HEK293 (cell line): ENCODE measurements around the gene CBX8.

Experiments used
- BCL11A ChIP-seq: fragments of 450-650 bp; formaldehyde crosslinking; IDR thresholded peaks from 2 replicates; pipeline ENCODE4 v1.5.1; 2016; ENCODE audit warnings: low read depth, missing biosample characterization, missing genetic modification characterization
- KLF9 ChIP-seq: fragments of 450-650 bp; formaldehyde crosslinking; IDR thresholded peaks from 2 replicates; pipeline ENCODE4 v1.5.1; 2016; ENCODE audit warnings: missing biosample characterization, missing genetic modification characterization, low read depth
- SCRT1 ChIP-seq: fragments of 450-650 bp; formaldehyde crosslinking; IDR thresholded peaks from 2 replicates; pipeline ENCODE4 v1.5.1; 2016; ENCODE audit warnings: missing biosample characterization, missing genetic modification characterization, borderline replicate concordance
- YY1 ChIP-seq: fragments of 450-650 bp; formaldehyde crosslinking; IDR thresholded peaks from 2 replicates; pipeline ENCODE4 v1.5.1; 2018; ENCODE audit warnings: missing biosample characterization, missing genetic modification characterization
- ZBTB20 ChIP-seq: fragments of 450-650 bp; formaldehyde crosslinking; IDR thresholded peaks from 2 replicates; pipeline ENCODE4 v1.5.1; 2016; ENCODE audit warnings: missing biosample characterization, missing genetic modification characterization
- ZFP41 ChIP-seq: fragments of 450-650 bp; formaldehyde crosslinking; IDR thresholded peaks from 2 replicates; pipeline ENCODE4 v1.5.1; 2016; ENCODE audit warnings: missing biosample characterization, missing genetic modification characterization, borderline replicate concordance
- ZNF114 ChIP-seq: fragments of 450-650 bp; formaldehyde crosslinking; IDR thresholded peaks from 2 replicates; pipeline ENCODE4 v1.5.0; 2017; ENCODE audit warnings: missing biosample characterization, missing genetic modification characterization
- ZNF138 ChIP-seq: fragments of 450-650 bp; formaldehyde crosslinking; IDR thresholded peaks from 2 replicates; pipeline ENCODE4 v1.5.1; 2016; ENCODE audit warnings: missing biosample characterization, missing genetic modification characterization, borderline replicate concordance
- ZNF16 ChIP-seq: fragments of 450-650 bp; formaldehyde crosslinking; IDR thresholded peaks from 2 replicates; pipeline ENCODE4 v1.5.1; 2016; ENCODE audit warnings: low read depth, missing biosample characterization, missing genetic modification characterization
- ZNF239 ChIP-seq: fragments of 450-650 bp; formaldehyde crosslinking; IDR thresholded peaks from 2 replicates; pipeline ENCODE4 v1.5.1; 2016; ENCODE audit warnings: missing biosample characterization, missing genetic modification characterization
- ZNF266 ChIP-seq: fragments of 450-650 bp; formaldehyde crosslinking; IDR thresholded peaks from 2 replicates; pipeline ENCODE4 v1.5.1; 2016; ENCODE audit warnings: missing biosample characterization, missing genetic modification characterization, low read depth
- ZNF292 ChIP-seq: fragments of 450-650 bp; formaldehyde crosslinking; IDR thresholded peaks from 2 replicates; pipeline ENCODE4 v1.5.1; 2016; ENCODE audit warnings: low read depth, missing biosample characterization, missing genetic modification characterization, borderline replicate concordance
- ZNF302 ChIP-seq: fragments of 450-650 bp; formaldehyde crosslinking; IDR thresholded peaks from 2 replicates; pipeline ENCODE4 v1.5.1; 2016; ENCODE audit warnings: missing biosample characterization, missing genetic modification characterization, low read depth
- ZNF324 ChIP-seq: fragments of 450-650 bp; formaldehyde crosslinking; IDR thresholded peaks from 2 replicates; pipeline ENCODE4 v1.5.1; 2016; ENCODE audit warnings: missing biosample characterization, missing genetic modification characterization
- ZNF335 ChIP-seq: fragments of 450-650 bp; formaldehyde crosslinking; conservative IDR thresholded peaks from 2 replicates; pipeline ENCODE4 v1.5.1; 2016; ENCODE audit warnings: missing biosample characterization, missing genetic modification characterization
- ZNF341 ChIP-seq: fragments of 450-650 bp; formaldehyde crosslinking; IDR thresholded peaks from 2 replicates; pipeline ENCODE4; 2016; ENCODE audit warnings: low read depth, missing biosample characterization, missing genetic modification characterization
- ZNF354C ChIP-seq: fragments of 450-650 bp; formaldehyde crosslinking; IDR thresholded peaks from 2 replicates; pipeline ENCODE4 v1.5.1; 2016; ENCODE audit warnings: missing biosample characterization, missing genetic modification characterization, low read depth, borderline replicate concordance
- ZNF398 ChIP-seq: fragments of 450-650 bp; formaldehyde crosslinking; IDR thresholded peaks from 2 replicates; pipeline ENCODE4 v1.5.1; 2017; ENCODE audit warnings: missing biosample characterization, missing genetic modification characterization
- ZNF423 ChIP-seq: fragments of 450-650 bp; formaldehyde crosslinking; IDR thresholded peaks from 2 replicates; pipeline ENCODE4 v1.5.1; 2016; ENCODE audit warnings: missing biosample characterization, missing genetic modification characterization
- ZNF426 ChIP-seq: fragments of 450-650 bp; formaldehyde crosslinking; IDR thresholded peaks from 2 replicates; pipeline ENCODE4 v1.5.1; 2017; ENCODE audit warnings: missing biosample characterization, missing genetic modification characterization, mild to moderate bottlenecking, inconsistent platforms, moderate library complexity
- ZNF629 ChIP-seq: fragments of 450-650 bp; formaldehyde crosslinking; IDR thresholded peaks from 2 replicates; pipeline ENCODE4 v1.5.1; 2017; ENCODE audit warnings: missing biosample characterization, missing genetic modification characterization
- ZNF837 ChIP-seq: fragments of 450-650 bp; formaldehyde crosslinking; IDR thresholded peaks from 2 replicates; pipeline ENCODE4 v1.5.1; 2016; ENCODE audit warnings: missing biosample characterization, missing genetic modification characterization
- TF ChIP-seq, protein P1 (sequence below): fragments of 450-650 bp; formaldehyde crosslinking; IDR thresholded peaks from 2 replicates; pipeline ENCODE4 v1.5.1; 2016; ENCODE audit warnings: missing biosample characterization, missing genetic modification characterization
- TF ChIP-seq, protein P2 (sequence below): fragments of 450-650 bp; IDR thresholded peaks from 2 replicates; pipeline ENCODE4 v1.5.1; 2018; ENCODE audit warnings: missing biosample characterization, missing genetic modification characterization
- TF ChIP-seq, protein P3 (sequence below): IDR thresholded peaks from 2 replicates; pipeline ENCODE4 v1.6.1; 2011; ENCODE audit warnings: mild to moderate bottlenecking, low read depth, low read length, borderline replicate concordance
- TF ChIP-seq, protein P4 (sequence below): fragments of 450-650 bp; formaldehyde crosslinking; IDR thresholded peaks from 2 replicates; pipeline ENCODE4 v1.5.1; 2017; ENCODE audit warnings: missing biosample characterization, mild to moderate bottlenecking, missing genetic modification characterization, moderate library complexity
- TF ChIP-seq, protein P5 (sequence below): fragments of 450-650 bp; formaldehyde crosslinking; IDR thresholded peaks from 2 replicates; pipeline ENCODE4 v1.5.1; 2016; ENCODE audit warnings: missing biosample characterization, missing genetic modification characterization

The CBX8 gene

DNA sequence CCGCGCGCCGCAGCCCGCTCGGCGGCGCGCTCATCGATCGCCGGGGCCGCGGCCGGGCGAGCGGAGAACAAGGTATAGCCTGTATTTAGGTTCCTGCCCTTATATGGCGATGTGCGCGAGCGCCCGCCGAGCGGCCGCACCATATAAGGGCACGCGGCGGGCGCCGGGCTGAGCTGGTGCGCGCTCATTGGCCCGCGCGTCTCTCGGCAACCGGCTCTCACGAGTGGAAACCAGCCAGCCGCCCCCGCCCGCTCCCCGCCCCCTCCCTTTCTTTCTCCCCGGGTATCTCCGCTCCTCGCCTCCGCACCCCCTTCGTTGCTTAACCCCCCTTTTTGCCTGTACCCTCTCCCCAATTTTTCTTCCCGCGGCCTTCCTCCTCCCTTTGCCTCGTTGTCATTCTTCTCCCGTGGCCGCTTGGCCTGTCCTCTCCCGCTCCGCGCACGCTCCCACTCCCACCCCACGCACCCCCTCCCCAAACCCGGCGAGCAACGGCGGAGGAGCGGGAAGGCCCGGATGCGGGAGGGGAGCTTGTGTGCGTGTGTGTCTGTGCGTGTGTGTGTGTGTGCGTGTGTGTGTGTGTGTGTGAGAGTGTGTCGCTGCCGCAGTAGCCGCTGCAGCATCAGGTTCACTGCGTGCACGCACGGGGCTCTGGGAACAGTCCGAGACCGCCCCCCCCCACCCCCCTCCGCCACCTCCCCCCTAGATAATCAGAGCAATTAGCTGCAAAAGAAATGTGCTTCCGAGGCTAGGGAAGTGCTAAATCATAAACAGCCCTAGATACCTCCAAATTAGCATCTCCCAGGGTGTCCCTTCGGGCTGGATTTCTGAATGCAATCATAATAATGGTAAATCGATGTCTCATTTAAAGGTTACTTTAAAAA lies 13.5 kb upstream of the CBX8 start (continued):
- TF ChIP-seq ZNF426 (tag by site-specific recombination), result no peak
- TF ChIP-seq ZNF114 (tag by site-specific recombination), result no peak
- TF ChIP-seq, protein P1, sequence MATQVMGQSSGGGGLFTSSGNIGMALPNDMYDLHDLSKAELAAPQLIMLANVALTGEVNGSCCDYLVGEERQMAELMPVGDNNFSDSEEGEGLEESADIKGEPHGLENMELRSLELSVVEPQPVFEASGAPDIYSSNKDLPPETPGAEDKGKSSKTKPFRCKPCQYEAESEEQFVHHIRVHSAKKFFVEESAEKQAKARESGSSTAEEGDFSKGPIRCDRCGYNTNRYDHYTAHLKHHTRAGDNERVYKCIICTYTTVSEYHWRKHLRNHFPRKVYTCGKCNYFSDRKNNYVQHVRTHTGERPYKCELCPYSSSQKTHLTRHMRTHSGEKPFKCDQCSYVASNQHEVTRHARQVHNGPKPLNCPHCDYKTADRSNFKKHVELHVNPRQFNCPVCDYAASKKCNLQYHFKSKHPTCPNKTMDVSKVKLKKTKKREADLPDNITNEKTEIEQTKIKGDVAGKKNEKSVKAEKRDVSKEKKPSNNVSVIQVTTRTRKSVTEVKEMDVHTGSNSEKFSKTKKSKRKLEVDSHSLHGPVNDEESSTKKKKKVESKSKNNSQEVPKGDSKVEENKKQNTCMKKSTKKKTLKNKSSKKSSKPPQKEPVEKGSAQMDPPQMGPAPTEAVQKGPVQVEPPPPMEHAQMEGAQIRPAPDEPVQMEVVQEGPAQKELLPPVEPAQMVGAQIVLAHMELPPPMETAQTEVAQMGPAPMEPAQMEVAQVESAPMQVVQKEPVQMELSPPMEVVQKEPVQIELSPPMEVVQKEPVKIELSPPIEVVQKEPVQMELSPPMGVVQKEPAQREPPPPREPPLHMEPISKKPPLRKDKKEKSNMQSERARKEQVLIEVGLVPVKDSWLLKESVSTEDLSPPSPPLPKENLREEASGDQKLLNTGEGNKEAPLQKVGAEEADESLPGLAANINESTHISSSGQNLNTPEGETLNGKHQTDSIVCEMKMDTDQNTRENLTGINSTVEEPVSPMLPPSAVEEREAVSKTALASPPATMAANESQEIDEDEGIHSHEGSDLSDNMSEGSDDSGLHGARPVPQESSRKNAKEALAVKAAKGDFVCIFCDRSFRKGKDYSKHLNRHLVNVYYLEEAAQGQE, result no peak
- TF ChIP-seq ZNF302 (tag by site-specific recombination), result no peak
- TF ChIP-seq ZNF837 (tag by site-specific recombination), result no peak; the same call in 1 of the 2 replicates
- peak; percentile 81 for TF ChIP-seq KLF9 (tag by site-specific recombination)
- no peak for TF ChIP-seq ZNF423 (tag by site-specific recombination)
- no peak for TF ChIP-seq ZNF239
- TF ChIP-seq, protein P2, sequence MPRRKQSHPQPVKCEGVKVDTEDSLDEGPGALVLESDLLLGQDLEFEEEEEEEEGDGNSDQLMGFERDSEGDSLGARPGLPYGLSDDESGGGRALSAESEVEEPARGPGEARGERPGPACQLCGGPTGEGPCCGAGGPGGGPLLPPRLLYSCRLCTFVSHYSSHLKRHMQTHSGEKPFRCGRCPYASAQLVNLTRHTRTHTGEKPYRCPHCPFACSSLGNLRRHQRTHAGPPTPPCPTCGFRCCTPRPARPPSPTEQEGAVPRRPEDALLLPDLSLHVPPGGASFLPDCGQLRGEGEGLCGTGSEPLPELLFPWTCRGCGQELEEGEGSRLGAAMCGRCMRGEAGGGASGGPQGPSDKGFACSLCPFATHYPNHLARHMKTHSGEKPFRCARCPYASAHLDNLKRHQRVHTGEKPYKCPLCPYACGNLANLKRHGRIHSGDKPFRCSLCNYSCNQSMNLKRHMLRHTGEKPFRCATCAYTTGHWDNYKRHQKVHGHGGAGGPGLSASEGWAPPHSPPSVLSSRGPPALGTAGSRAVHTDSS (tag by site-specific recombination), result no peak
- TF ChIP-seq ZBTB20 (tag by site-specific recombination), result no peak; the same call in none of the 2 replicates
- TF ChIP-seq, protein P3, sequence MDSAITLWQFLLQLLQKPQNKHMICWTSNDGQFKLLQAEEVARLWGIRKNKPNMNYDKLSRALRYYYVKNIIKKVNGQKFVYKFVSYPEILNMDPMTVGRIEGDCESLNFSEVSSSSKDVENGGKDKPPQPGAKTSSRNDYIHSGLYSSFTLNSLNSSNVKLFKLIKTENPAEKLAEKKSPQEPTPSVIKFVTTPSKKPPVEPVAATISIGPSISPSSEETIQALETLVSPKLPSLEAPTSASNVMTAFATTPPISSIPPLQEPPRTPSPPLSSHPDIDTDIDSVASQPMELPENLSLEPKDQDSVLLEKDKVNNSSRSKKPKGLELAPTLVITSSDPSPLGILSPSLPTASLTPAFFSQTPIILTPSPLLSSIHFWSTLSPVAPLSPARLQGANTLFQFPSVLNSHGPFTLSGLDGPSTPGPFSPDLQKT, result no peak
- no peak for TF ChIP-seq ZNF354C (tag by site-specific recombination)
- peak; percentile 66; the same call in 1 of the 2 replicates for TF ChIP-seq BCL11A
- TF ChIP-seq ZNF266 (tag by site-specific recombination), result no peak
- TF ChIP-seq ZNF341 (tag by site-specific recombination), result no peak
- peak; percentile 98 for TF ChIP-seq ZNF398 (tag by site-specific recombination)
- no peak for TF ChIP-seq ZNF629
- no peak for TF ChIP-seq ZNF292
- no peak for TF ChIP-seq ZNF16 (tag by site-specific recombination)
- peak; percentile 44; the same call in 1 of the 2 replicates for TF ChIP-seq SCRT1 (tag by site-specific recombination)
- peak; percentile 83 for TF ChIP-seq ZNF335 (tag by site-specific recombination)
- TF ChIP-seq, protein P4, sequence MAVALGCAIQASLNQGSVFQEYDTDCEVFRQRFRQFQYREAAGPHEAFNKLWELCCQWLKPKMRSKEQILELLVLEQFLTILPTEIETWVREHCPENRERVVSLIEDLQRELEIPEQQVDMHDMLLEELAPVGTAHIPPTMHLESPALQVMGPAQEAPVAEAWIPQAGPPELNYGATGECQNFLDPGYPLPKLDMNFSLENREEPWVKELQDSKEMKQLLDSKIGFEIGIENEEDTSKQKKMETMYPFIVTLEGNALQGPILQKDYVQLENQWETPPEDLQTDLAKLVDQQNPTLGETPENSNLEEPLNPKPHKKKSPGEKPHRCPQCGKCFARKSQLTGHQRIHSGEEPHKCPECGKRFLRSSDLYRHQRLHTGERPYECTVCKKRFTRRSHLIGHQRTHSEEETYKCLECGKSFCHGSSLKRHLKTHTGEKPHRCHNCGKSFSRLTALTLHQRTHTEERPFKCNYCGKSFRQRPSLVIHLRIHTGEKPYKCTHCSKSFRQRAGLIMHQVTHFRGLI (tag by site-specific recombination), result no peak
- TF ChIP-seq, protein P5, sequence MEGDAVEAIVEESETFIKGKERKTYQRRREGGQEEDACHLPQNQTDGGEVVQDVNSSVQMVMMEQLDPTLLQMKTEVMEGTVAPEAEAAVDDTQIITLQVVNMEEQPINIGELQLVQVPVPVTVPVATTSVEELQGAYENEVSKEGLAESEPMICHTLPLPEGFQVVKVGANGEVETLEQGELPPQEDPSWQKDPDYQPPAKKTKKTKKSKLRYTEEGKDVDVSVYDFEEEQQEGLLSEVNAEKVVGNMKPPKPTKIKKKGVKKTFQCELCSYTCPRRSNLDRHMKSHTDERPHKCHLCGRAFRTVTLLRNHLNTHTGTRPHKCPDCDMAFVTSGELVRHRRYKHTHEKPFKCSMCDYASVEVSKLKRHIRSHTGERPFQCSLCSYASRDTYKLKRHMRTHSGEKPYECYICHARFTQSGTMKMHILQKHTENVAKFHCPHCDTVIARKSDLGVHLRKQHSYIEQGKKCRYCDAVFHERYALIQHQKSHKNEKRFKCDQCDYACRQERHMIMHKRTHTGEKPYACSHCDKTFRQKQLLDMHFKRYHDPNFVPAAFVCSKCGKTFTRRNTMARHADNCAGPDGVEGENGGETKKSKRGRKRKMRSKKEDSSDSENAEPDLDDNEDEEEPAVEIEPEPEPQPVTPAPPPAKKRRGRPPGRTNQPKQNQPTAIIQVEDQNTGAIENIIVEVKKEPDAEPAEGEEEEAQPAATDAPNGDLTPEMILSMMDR, result no peak
- TF ChIP-seq ZFP41, result no peak
- 0 out of 2 replicates have a peak, but pooled peaks have one; percentile 69 for TF ChIP-seq ZNF324 (tag by site-specific recombination)
- TF ChIP-seq YY1 (tag by site-specific recombination), result no peak
- TF ChIP-seq ZNF138, result no peak
